Hepatocyte (in vitro differentiated cells): Measurements from ENCODE around the gene ZNF831.

Experiments used
- EZH2 ChIP-seq: fragments of 200-600 bp; sonication (generic); IDR thresholded peaks from 2 replicates; pipeline ENCODE4 v1.6.1; 2016; ENCODE audit warnings: antibody characterized with exemption, mild to moderate bottlenecking, borderline replicate concordance
- TF ChIP-seq, protein P1 (sequence below): fragments of 200-600 bp; sonication (generic); IDR thresholded peaks from 2 replicates; pipeline ENCODE4 v1.5.1; 2016; ENCODE audit warnings: antibody characterized with exemption, mild to moderate bottlenecking; ENCODE audit not compliant: poor library complexity

DNA sequence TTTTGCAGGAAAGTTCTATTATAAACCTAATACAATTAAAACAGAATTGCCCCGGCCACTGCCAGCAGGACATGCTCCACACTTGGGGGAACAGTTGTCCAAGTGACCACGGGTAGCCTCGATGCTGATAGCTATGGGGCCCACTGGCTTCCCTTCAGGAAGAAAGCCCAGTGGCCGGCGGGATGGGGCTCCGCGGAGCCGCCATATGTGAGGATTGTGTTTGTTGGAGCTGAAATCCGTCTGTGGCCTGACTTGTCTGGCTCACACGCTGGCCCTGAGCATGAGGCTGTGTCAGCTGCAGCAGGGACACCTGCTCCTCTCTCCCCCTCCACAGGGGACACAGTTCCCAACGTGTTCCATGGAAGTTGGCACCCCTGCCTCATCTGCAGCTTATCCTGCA is 46.6 kb downstream of the ZNF831 start:
- TF ChIP-seq, protein P1, sequence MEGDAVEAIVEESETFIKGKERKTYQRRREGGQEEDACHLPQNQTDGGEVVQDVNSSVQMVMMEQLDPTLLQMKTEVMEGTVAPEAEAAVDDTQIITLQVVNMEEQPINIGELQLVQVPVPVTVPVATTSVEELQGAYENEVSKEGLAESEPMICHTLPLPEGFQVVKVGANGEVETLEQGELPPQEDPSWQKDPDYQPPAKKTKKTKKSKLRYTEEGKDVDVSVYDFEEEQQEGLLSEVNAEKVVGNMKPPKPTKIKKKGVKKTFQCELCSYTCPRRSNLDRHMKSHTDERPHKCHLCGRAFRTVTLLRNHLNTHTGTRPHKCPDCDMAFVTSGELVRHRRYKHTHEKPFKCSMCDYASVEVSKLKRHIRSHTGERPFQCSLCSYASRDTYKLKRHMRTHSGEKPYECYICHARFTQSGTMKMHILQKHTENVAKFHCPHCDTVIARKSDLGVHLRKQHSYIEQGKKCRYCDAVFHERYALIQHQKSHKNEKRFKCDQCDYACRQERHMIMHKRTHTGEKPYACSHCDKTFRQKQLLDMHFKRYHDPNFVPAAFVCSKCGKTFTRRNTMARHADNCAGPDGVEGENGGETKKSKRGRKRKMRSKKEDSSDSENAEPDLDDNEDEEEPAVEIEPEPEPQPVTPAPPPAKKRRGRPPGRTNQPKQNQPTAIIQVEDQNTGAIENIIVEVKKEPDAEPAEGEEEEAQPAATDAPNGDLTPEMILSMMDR: no peak
- no peak for TF ChIP-seq EZH2
